HG03103 (cell line): Measurements from ENCODE around the gene CFAP68.
A peak's percentile ranks its signal among the peaks of the same experiment; 100 is the strongest.

Experiments used
- ATAC-seq: cut with Tn5 transposase; IDR thresholded peaks from one replicate; pipeline ENCODE4 v1.9.1; 2021; ENCODE audit warnings: low read depth; ENCODE audit not compliant: unreplicated experiment

The CFAP68 gene

DNA sequence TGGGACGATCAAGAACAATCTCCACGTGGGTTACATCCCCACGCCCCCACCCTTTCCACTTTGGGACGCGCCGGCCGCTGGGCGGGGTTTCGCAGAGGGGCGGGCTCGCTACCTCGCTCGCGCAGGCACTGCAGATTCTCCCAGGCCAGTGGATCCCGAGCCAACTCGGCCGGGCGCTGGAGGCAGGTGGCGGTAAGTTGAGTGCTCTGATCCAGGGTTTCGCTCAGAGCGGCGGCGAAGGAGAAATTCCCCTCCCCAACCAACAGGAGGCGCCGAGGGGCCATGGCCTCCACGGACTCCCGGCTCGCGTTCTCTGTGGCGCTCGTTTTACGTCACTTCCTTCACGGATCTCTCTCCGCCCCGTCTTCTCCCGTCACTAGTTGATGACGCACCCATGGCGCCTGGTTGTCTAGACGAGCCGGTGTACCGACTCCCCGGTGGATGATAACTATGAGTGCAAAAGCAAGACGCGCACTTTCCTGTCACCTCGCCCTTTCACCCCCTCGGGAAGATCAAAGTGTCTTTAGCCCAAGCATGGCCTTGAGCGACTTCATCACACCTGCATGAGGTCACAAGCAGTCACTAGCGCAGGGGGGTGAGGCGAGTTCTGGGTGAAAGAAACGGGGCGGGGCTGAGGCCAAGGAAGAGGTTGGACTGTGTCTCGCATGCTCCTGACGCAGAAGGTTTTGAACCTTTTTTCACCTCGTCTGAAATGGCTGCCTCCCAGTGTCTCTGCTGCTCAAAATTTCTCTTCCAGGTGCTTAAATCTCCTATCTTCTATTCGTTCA, at the start of gene CFAP68, which contains the start of gene FDXACB1:
CFAP68 (plus strand) TSS at position 693 of the 788 bp plus-strand sequence; CDS start at position 713, 20 bp downstream.
FDXACB1 (minus strand) TSS at position 317 of the 788 bp plus-strand sequence; CDS start at position 284, 33 bp downstream.
- ATAC-seq: peak; percentile 89

GRCh38 chr11:111833524-111833923, 45.8 kb upstream of the CFAP68 start:
- no peak for ATAC-seq

GRCh38 chr11:111834432-111835163, 44.7 kb upstream of the CFAP68 start:
- no peak for ATAC-seq

GRCh38 chr11:111835665-111836064, 43.7 kb upstream of the CFAP68 start:
- no peak for ATAC-seq

- no peak for ATAC-seq
Observed at GRCh38 chr11:111836162-111836561, 43.2 kb upstream of the CFAP68 start.

GRCh38 chr11:111836721-111837120, 42.6 kb upstream of the CFAP68 start:
- peak; percentile 61 for ATAC-seq

- ATAC-seq: no peak
Observed at GRCh38 chr11:111837366-111837891, 41.9 kb upstream of the CFAP68 start.

DNA sequence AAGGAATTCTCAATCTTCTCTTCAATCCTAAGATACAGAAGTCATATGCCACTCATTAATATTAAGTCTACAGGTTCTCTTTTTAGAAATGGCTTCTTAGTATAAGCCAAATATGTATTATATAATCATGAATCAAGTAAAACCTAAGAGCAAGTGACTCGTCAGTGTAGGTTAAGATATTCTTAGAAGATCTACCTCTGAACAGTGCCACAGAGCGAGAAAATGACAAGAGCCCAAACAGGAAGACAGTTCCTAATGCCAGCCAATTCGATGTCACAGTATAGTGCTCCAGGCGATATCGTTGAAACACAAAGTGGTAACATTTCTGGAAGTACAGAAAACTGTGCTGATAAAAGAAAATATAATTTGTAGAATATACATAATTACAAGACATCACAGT, 41.3 kb upstream of the CFAP68 start:
- ATAC-seq: no peak

DNA sequence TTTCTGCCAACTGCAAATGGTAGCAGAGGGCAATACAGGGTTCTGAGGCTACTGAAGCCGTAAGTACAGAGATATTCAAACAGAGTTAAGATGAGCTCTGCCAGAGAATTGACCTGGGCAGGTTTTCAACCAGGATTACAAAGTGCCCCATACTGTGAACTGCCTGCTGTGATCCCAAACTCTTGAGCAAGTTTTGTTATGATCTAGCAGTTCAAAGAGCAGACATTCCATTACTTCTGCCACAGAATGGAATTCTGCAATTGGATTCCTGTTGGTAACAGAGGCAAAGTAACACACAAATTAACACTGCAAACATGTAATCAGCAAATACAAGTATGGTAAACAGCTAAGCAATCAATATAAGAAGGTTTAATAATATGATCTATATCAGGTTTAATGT, 39.2 kb upstream of the CFAP68 start:
- no peak for ATAC-seq

- no peak for ATAC-seq
Observed at GRCh38 chr11:111841370-111842053, 37.8 kb upstream of the CFAP68 start.

GRCh38 chr11:111843661-111844060, 35.7 kb upstream of the CFAP68 start:
- no peak for ATAC-seq

- ATAC-seq: no peak
Observed at GRCh38 chr11:111845276-111846028, 33.9 kb upstream of the CFAP68 start.

GRCh38 chr11:111846063-111846462, 33.3 kb upstream of the CFAP68 start:
- ATAC-seq: no peak

DNA sequence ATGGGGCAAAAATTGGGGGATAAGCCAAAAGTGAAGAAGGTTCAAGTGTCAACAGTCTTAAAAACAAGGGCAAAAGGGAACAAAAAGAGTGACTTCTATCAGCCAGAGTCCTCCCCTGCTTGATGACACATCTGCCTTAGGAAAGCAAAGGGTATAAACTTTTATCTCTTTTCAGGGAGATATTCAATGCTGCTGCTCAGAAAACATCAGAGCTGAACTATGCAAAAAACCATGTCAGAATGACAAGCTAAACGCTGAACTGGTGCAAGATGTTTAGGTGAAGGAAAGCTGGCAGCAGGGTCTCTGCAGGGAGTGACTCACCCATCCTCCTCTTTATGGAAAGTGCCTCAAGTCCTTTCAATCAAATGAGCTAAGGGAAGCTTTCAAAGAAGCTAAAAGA, 32.7 kb upstream of the CFAP68 start:
- no peak for ATAC-seq

GRCh38 chr11:111849631-111850030, 29.7 kb upstream of the CFAP68 start:
- no peak for ATAC-seq

- no peak for ATAC-seq
Observed at GRCh38 chr11:111851067-111851466, 28.3 kb upstream of the CFAP68 start.

DNA sequence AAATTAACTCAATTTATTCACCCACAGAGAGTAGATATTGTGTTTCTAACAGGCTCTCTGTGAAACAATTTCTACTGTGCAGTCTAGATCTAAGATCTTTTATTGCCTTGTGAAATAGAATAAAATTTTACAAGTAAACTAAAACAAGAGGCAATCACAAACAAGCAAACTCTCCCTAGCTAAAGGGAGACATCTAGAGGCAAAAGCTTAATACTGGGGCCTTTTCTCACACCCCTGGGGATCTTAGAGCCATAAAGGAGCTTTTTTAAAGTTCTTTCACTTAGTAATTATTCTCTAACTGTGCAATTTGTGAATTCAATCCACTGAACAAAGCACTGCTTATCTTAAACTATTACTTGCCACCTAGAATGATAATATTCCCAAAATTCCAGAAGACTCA, 27.7 kb upstream of the CFAP68 start:
- no peak for ATAC-seq

- no peak for ATAC-seq
Observed at GRCh38 chr11:111852103-111852502, 27.2 kb upstream of the CFAP68 start.

DNA sequence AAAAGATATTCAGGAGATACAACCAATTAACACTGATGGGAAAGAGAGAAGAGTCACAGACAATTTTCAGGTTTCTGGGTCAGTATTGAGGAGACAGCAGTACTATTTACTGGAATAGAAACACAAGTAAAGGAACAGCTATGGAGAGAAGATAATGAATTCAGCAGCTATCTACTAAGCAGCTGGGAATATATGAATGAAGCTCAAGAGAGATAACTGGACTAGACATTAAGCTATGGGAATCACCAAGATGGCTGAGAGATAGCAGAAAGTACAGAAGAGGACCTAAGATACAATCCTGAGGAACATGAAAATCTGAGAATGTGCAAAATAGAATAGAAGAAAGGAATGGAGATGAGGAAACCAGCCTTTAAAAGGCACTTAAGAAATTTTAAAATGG, 23.8 kb upstream of the CFAP68 start:
- ATAC-seq: no peak

DNA sequence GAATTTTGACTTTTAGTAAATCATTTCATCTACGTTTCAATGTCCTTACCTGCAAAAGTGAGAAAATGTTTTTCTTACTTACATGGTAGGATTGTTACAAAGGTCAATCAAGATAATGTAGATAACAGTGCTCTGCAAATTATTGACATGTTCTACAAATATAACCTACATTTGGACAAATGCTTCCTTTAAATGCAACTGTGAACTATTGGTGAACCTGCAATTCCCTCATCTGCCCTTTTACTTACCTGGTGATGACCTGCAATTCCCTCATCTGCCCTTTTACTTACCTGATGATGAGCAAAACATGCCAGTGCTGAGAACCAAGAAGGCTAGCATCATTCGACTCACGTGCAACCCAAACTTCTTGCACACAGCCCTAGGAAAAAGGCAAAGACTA, 19.1 kb upstream of the CFAP68 start:
- ATAC-seq: no peak
